Karpas-422 (cell line): ENCODE measurements around the gene CD207. TPM values are rescaled to one million over a fixed set of nuclear protein-coding genes. Genes with fewer than 3 reads are reported as not detected.
"Not testable (repeated sequence)": the region's sequence is repeated elsewhere in the genome, so short reads cannot be mapped to it uniquely, and the experiment has no call there.

Experiments used
- DNase-seq: peaks from one replicate; pipeline ENCODE4 v3.0.0-alpha.2; 2015
- H2AFZ ChIP-seq: fragments of 200-600 bp; sonication (generic); 2 replicates; pipeline ENCODE4 v1.6.1; 2014; ENCODE audit warnings: antibody characterized with exemption, low read length, mixed read lengths
- H3K27ac ChIP-seq: fragments of 200-600 bp; sonication (generic); 2 replicates; pipeline ENCODE4 v1.5.1; 2014; ENCODE audit warnings: mild to moderate bottlenecking, low read length, moderate library complexity
- H3K27me3 ChIP-seq: fragments of 200-600 bp; sonication (generic); 2 replicates; pipeline ENCODE4 v1.6.1; 2014; ENCODE audit warnings: low read length, mixed read lengths
- H3K36me3 ChIP-seq: fragments of 200-600 bp; sonication (generic); 2 replicates; pipeline ENCODE4 v1.6.1; 2014; ENCODE audit warnings: low read length, mixed read lengths; ENCODE audit not compliant: insufficient read depth
- H3K4me1 ChIP-seq: fragments of 200-600 bp; sonication (generic); 2 replicates; pipeline ENCODE4 v1.6.1; 2014; ENCODE audit warnings: mild to moderate bottlenecking, low read length, mixed read lengths
- H3K4me2 ChIP-seq: fragments of 200-600 bp; sonication (generic); 2 replicates; pipeline ENCODE4 v1.6.1; 2014; ENCODE audit warnings: low read length, low read depth, mild to moderate bottlenecking; ENCODE audit not compliant: poor library complexity, severe bottlenecking
- H3K4me3 ChIP-seq: fragments of 200-600 bp; sonication (generic); 2 replicates; pipeline ENCODE4 v1.5.1; 2014; ENCODE audit warnings: mild to moderate bottlenecking, antibody characterized with exemption, low read length, mixed read lengths
- H3K79me2 ChIP-seq: fragments of 200-600 bp; sonication (generic); 2 replicates; pipeline ENCODE4 v1.6.1; 2014; ENCODE audit warnings: mild to moderate bottlenecking, low read length, mixed read lengths
- H3K9ac ChIP-seq: fragments of 200-600 bp; sonication (generic); 2 replicates; pipeline ENCODE4 v1.6.0; 2014; ENCODE audit warnings: low read length
- H3K9me2 ChIP-seq: fragments of 200-600 bp; sonication (generic), shearing (Covaris generic); replicated peaks from 2 replicates; pipeline ENCODE4 v1.6.0; 2014; ENCODE audit warnings: mild to moderate bottlenecking, low read length, moderate library complexity; ENCODE audit not compliant: insufficient read depth
- H3K9me3 ChIP-seq: fragments of 300-700, 200-600 bp; sonication (generic); 2 replicates; pipeline ENCODE4 v1.6.1; 2014; ENCODE audit warnings: low read length, mixed read lengths
- H4K20me1 ChIP-seq: fragments of 200-600 bp; sonication (generic); 2 replicates; pipeline ENCODE4 v1.6.1; 2014; ENCODE audit warnings: mild to moderate bottlenecking, antibody characterized with exemption, low read length, low read depth; ENCODE audit not compliant: insufficient read depth
- total RNA-seq: library from RNA; depleted of rRNA; stranded (reverse); fragments of >200 nt; shearing (Covaris generic); gene quantifications from 2 replicates; pipeline ENCODE4 v1.2.3, GENCODE V29; 2014; ENCODE audit warnings: low replicate concordance; rRNA removed

Gene CD207
- total RNA-seq, result not detected in 2 replicates

DNA sequence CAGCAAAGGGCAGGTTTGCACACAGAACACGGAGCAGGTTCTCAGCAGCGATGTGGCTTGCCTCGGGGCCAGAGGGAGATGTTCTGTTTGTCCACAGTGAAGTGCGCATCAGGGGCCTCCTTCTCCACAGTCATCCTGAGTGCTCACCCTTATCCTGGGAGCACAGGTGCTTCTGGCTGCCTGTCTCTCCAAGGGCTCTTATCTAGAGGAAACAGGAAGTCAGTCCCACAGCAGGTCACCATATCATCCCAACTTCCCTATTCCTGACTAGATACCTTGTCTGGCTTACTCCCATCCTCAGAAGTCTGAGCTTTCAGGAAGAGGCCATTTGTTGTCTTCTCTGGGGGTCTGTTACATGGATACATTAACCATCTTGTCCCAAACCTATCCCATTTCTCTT, at the start of gene CD207:
TSS of gene CD207 (minus strand) at position 174 of the 400 bp plus-strand sequence. CDS start at position 134, 40 bp downstream.
- H3K4me3 ChIP-seq, result no peak within 1 kb of the TSS
- DNase-seq, result no peak
- no peak within 1 kb of the TSS for H3K4me2 ChIP-seq
- no peak within 1 kb of the TSS for H3K27ac ChIP-seq
- no peaks in the 10 kb centered on the region for H3K9me3 ChIP-seq
- no peaks in the 10 kb centered on the region for H3K9me2 ChIP-seq
- H3K9ac ChIP-seq, result no peak within 1 kb of the TSS
- H3K4me1 ChIP-seq, result no peaks in the 10 kb centered on the region
- no peaks in the 10 kb centered on the region for H4K20me1 ChIP-seq
- no peaks in the 10 kb centered on the region for H3K36me3 ChIP-seq
- no peak within 1 kb of the TSS for H2AFZ ChIP-seq
- no peaks in the 10 kb centered on the region for H3K79me2 ChIP-seq
- no peaks in the 10 kb centered on the region for H3K27me3 ChIP-seq

DNA sequence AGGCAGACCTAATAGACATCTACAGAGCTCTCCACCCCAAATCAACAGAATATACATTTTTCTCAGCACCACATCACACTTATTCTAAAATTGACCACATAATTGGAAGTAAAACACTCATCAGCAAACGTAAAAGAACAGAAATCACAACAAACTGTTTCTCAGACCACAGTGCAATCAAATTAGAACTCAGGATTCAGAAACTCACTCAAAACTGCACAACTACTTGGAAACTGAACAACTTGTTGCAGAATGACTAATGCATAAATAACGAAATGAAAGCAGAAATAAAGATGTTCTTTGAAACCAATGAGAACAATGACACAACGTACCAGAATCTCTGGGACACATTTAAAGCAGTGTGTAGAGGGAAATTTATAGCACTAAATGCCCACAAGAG, 42.9 kb upstream of the CD207 start:
- H3K27me3 ChIP-seq, H3K36me3 ChIP-seq, H3K4me1 ChIP-seq, H3K4me2 ChIP-seq, H3K79me2 ChIP-seq, H3K9me3 ChIP-seq, H3K27ac ChIP-seq, H3K9me2 ChIP-seq, H3K4me3 ChIP-seq, H4K20me1 ChIP-seq, DNase-seq, H2AFZ ChIP-seq, H3K9ac ChIP-seq: not testable (repeated sequence)

DNA sequence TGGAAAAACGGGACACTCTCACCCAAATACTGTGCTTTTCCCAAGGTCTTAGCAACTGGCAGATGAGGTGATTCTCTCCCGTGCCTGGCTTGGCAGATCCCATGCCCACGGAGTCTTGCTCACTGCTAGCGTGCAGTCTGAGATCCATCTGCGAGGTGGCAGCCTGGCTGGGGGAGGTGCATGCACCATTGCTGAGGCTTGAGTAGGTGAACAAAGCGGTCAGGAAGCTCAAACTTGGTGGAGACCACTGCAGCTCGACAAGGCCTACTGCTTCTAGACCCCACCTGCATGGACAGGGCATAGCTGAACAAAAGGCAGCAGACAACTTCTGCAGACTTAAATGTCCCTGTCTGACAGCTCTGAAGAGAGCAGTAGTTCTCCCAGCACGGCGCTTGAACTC, 40.5 kb upstream of the CD207 start:
- not testable (repeated sequence) for H3K4me1 ChIP-seq, H3K36me3 ChIP-seq, H3K9ac ChIP-seq, H4K20me1 ChIP-seq, H3K9me2 ChIP-seq, DNase-seq, H3K79me2 ChIP-seq, H3K9me3 ChIP-seq, H3K4me2 ChIP-seq, H3K27me3 ChIP-seq, H3K27ac ChIP-seq, H3K4me3 ChIP-seq, H2AFZ ChIP-seq

DNA sequence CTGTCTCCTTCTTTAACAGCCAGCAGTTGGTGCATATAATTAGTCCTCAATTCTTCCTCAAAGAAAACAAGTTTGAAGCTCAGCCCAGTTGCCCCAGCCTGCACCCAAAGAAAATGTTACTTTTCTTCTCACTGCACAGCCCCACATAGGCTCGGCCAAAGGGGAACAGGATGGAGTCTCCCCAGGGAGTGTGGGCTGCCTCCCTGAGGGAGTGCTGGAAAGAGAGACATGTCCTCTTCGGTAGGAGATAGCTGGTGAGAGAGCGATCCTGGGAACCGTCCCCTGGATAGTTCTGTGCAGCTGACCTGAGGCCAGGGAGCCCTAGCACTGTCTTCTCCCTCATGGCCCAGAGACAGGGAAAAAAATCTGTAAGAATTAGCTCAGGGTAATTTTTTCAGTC, 37.9 kb upstream of the CD207 start:
- Histone ChIP-seq H4K20me1 (no peaks in the 10 kb centered on the region; the same call in 1 of the 2 replicates), H3K79me2 (no peaks in the 10 kb centered on the region), H3K36me3 (no peaks in the 10 kb centered on the region), H3K4me1 (no peaks in the 10 kb centered on the region), H2AFZ (no peak overlapping the region), H3K27ac (no peak overlapping the region), H3K9ac (no peak overlapping the region), H3K27me3 (no peaks in the 10 kb centered on the region), H3K4me3 (no peak overlapping the region), H3K9me2 (no peaks in the 10 kb centered on the region), H3K9me3 (no peaks in the 10 kb centered on the region), H3K4me2 (no peak overlapping the region)
- no peak for DNase-seq

DNA sequence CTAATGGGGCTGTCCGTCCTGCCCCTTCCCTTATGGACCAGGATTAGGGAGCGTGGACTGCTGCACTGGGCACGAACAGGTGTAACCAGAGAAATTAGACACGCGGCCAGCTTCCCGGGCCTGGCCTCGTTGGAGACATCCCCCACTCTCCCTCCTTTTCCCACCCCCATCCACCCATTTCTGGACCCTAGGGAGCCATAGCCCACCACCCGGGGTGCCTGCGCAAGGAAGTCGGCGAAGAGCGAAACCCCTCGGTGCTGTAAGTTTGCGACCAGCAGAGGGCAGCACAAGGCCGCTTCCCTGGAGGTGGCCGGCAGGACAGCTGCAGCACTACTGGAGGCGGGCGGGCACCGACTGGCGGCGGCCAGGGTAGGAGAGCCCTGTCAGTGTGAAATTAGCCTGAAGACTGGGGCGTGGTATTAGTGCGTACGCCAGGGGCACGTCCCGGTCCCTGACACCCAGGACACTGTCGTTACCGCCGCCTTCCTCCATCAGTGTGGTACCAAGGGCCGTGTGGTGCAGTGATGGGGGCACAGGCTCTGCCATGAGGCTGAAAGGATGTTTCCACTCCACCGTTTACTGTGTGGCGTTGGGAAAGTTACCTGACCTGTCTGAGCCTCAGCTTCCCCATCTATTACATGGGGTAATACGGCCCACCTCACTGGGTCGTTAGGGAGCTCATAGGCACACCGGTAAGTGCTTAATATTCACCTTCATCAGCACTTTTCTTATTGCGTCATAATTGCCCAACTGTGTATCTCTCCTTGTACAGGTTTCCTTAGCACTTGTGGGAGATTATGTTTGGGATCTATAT, 36.0 kb upstream of the CD207 start:
- Histone ChIP-seq H3K27ac (no peak overlapping the region), H3K9ac (no peak overlapping the region), H3K36me3 (no peaks in the 10 kb centered on the region), H3K4me2 (no peak overlapping the region), H2AFZ (no peak overlapping the region), H3K9me2 (no peaks in the 10 kb centered on the region), H3K4me3 (no peak overlapping the region), H4K20me1 (no peaks in the 10 kb centered on the region; the same call in 1 of the 2 replicates), H3K4me1 (no peaks in the 10 kb centered on the region), H3K79me2 (no peaks in the 10 kb centered on the region), H3K27me3 (no peaks in the 10 kb centered on the region), H3K9me3 (no peaks in the 10 kb centered on the region)
- DNase-seq, result peak; percentile 92

DNA sequence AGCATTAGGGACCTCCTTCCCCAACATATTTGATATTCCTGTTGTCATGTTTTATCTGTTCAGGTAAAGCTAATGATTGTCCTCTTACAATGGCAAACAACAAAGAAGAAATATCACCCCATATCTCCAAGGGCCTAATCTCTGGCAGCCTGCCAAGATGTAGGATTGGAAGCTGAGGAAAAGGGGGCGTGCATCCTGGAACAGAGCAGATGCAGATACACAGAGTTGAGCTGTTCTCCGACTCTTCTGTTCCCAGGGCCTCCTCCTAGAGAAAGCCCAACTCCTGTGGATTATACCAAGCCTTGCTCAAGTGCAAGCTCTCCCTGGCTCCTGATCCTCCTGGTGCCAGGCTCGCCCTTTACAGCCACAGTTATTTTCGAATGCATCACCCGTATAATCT, 35.2 kb upstream of the CD207 start:
- H3K9me2 ChIP-seq, result no peaks in the 10 kb centered on the region
- no peaks in the 10 kb centered on the region for H3K79me2 ChIP-seq
- H3K4me1 ChIP-seq, result no peaks in the 10 kb centered on the region
- H3K27ac ChIP-seq, result no peak overlapping the region
- DNase-seq, result no peak
- no peak overlapping the region for H3K9ac ChIP-seq
- no peak overlapping the region for H3K4me2 ChIP-seq
- no peaks in the 10 kb centered on the region for H3K9me3 ChIP-seq
- H3K4me3 ChIP-seq, result no peak overlapping the region
- no peaks in the 10 kb centered on the region; the same call in 1 of the 2 replicates for H4K20me1 ChIP-seq
- H3K27me3 ChIP-seq, result no peaks in the 10 kb centered on the region
- H3K36me3 ChIP-seq, result no peaks in the 10 kb centered on the region
- H2AFZ ChIP-seq, result no peak overlapping the region

DNA sequence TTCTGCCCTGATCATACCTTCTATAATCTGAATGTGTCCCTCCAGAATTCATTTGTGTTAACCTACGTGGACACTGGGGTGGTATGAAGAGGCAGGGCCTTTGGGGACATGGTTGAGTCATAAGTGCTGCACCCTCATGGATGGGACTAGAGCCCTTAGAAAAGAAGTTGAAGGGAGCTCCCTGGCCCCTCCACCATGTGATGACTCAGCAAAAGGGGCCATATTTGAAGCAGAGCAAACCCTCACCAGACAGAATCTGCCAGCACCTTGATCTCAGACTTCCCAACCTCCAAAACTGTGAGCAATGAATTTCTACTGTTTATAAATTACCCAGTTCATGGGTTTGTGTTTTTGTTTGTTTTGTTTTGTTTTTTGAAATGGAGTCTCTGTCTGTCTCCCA, 33.4 kb upstream of the CD207 start:
- H3K36me3 ChIP-seq, result no peaks in the 10 kb centered on the region
- no peaks in the 10 kb centered on the region; the same call in 1 of the 2 replicates for H4K20me1 ChIP-seq
- H3K79me2 ChIP-seq, result no peaks in the 10 kb centered on the region
- no peak overlapping the region for H2AFZ ChIP-seq
- no peak overlapping the region for H3K4me2 ChIP-seq
- H3K4me1 ChIP-seq, result no peaks in the 10 kb centered on the region
- no peak overlapping the region for H3K4me3 ChIP-seq
- H3K27me3 ChIP-seq, result no peaks in the 10 kb centered on the region
- H3K9me2 ChIP-seq, result no peaks in the 10 kb centered on the region
- H3K9ac ChIP-seq, result no peak overlapping the region
- DNase-seq, result peak; percentile 33
- H3K27ac ChIP-seq, result no peak overlapping the region
- no peaks in the 10 kb centered on the region for H3K9me3 ChIP-seq

DNA sequence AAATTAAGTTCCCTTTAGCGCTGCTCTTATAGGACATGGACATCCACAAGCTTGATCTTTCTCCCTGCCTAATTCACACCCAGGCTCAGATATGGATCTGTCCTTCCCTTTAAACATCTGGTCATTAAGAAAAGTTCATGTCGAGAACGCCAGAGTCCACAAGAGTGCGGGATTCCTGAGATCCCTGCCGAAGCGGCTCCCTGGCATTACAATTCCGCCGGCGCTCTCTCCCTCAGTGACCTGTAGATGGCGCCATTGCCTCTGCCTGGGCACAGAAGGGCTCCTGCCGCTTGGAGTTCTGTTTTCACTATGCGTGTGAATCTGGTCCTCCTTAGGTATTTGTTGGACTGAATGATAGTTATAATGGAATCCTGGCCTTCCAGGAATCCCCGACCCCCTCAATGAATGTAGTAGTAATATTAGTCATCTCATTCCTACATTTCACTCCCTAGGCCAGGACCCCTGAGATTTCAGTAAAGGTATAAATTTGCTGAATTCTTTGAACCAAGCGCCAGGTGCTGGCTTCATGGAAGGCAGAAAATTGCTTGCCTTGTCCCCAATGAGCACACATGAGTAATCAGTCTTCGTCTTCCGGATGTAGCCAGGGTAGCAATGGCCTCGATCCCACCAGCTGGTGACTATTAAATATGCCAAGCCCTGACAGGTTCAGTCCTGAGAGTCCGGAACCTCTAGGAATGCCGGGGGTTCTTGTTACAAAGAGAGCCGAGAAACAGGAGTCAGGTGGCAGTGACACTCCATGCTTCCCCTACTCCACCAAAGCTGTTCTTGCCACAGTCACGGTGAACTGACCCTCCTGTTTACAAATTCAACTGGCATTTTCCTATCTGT, 26.4 kb upstream of the CD207 start:
- no peaks in the 10 kb centered on the region for H3K36me3 ChIP-seq
- no peak overlapping the region for H3K9ac ChIP-seq
- no peak overlapping the region for H3K4me2 ChIP-seq
- no peaks in the 10 kb centered on the region for H3K9me3 ChIP-seq
- H3K4me3 ChIP-seq, result no peak overlapping the region
- no peaks in the 10 kb centered on the region for H3K79me2 ChIP-seq
- DNase-seq, result peak; percentile 88
- no peaks in the 10 kb centered on the region for H3K4me1 ChIP-seq
- H3K27me3 ChIP-seq, result no peaks in the 10 kb centered on the region
- no peak overlapping the region for H3K27ac ChIP-seq
- H3K9me2 ChIP-seq, result no peaks in the 10 kb centered on the region
- H2AFZ ChIP-seq, result no peak overlapping the region
- no peaks in the 10 kb centered on the region for H4K20me1 ChIP-seq
